ENCODE data around the gene OCLN.
"Not testable (repeated sequence)": the region's sequence is repeated elsewhere in the genome, so short reads cannot be mapped to it uniquely, and the experiment has no call there.

- TF ChIP-seq MAFG (tag; conservative IDR thresholded peaks at IDR 0.05); MAZ (CRISPR knock-in tag; conservative IDR thresholded peaks at IDR 0.05 in 1 of 2, IDR thresholded peaks at IDR 0.05 in 1 of 2); BACH1 (tag; IDR thresholded peaks at IDR 0.05): not testable (repeated sequence)
Measured at GRCh38 chr5:69537911-69538310, 45.3 kb downstream of the OCLN start.

All from K562 (cell line).